Right renal pelvis (tissue), 4 donors: ENCODE data around the gene CYBA. TPM values are rescaled to one million over a fixed set of nuclear protein-coding genes. Genes with fewer than 3 reads are reported as not detected.

ENCODE experiments used
- DNase-seq, 4 donors: peaks; one replicate each; pipeline ENCODE4 v3.0.0-alpha.2; 2013; ENCODE audit warnings: low read depth in 4 of 4, low spot score in 3 of 4, missing footprints in 1 of 4
- polyA plus RNA-seq, 4 donors: library from polyadenylated mRNA; unstranded; fragments of 120-200 nt; gene quantifications; one replicate each; pipeline ENCODE4 v1.2.1, GENCODE V29; 2013; ENCODE audit not compliant: insufficient read length in 4 of 4

Gene CYBA
- polyA plus RNA-seq, 4 donors = 102 to 202 (median 108) TPM

GRCh38 chr16:88631920-88632586 lies 18.8 kb downstream of the CYBA start:
- no peak for DNase-seq

- DNase-seq = no peak
Observed at GRCh38 chr16:88631384-88631783, 19.5 kb downstream of the CYBA start.

GRCh38 chr16:88630941-88631340 lies 19.9 kb downstream of the CYBA start:
- DNase-seq = no peak

- no peak for DNase-seq
Observed at GRCh38 chr16:88630433-88630832, 20.4 kb downstream of the CYBA start.

GRCh38 chr16:88629835-88630234 lies 21.0 kb downstream of the CYBA start:
- no peak for DNase-seq

GRCh38 chr16:88628512-88628974 lies 22.3 kb downstream of the CYBA start:
- DNase-seq = no peak

- no peak for DNase-seq
Observed at GRCh38 chr16:88627531-88628411, 23.1 kb downstream of the CYBA start.

GRCh38 chr16:88626646-88627045 lies 24.2 kb downstream of the CYBA start:
- DNase-seq = no peak

- no peak for DNase-seq
Observed at GRCh38 chr16:88624977-88625576, 25.8 kb downstream of the CYBA start.

- no peak for DNase-seq
Observed at GRCh38 chr16:88624481-88624880, 26.4 kb downstream of the CYBA start.

- DNase-seq = no peak
Observed at GRCh38 chr16:88623858-88624257, 27.0 kb downstream of the CYBA start.

- no peak for DNase-seq
Observed at GRCh38 chr16:88622866-88623265, 28.0 kb downstream of the CYBA start.

GRCh38 chr16:88622125-88622524 lies 28.7 kb downstream of the CYBA start:
- DNase-seq = no peak

GRCh38 chr16:88619859-88620815 lies 30.7 kb downstream of the CYBA start:
- DNase-seq = no peak

- DNase-seq = no peak
Observed at GRCh38 chr16:88618956-88619667, 31.7 kb downstream of the CYBA start.

- DNase-seq = no peak
Observed at GRCh38 chr16:88618182-88618955, 32.5 kb downstream of the CYBA start.

GRCh38 chr16:88617268-88618031 lies 33.4 kb downstream of the CYBA start:
- no peak for DNase-seq

GRCh38 chr16:88616736-88617135 lies 34.1 kb downstream of the CYBA start:
- DNase-seq = no peak
